Sigmoid colon (tissue), 7 donors: ENCODE measurements around the gene DYSF. TPM values are rescaled to one million over a fixed set of nuclear protein-coding genes. Genes with fewer than 3 reads are reported as not detected.

Experiments used
- DNase-seq: peaks from one replicate; pipeline ENCODE4 v3.0.0-alpha.2; 2019
- H3K27ac ChIP-seq, 4 donors: fragments of 200-600 bp; sonication (generic); one replicate each; pipeline ENCODE4 v1.5.1; 2016 to 2019; ENCODE audit warnings: mild to moderate bottlenecking in 1 of 4
- H3K27me3 ChIP-seq, 3 donors: fragments of 200-600 bp; sonication (generic); one replicate each; pipeline ENCODE4 v1.5.1; 2019; ENCODE audit warnings: mild to moderate bottlenecking in 1 of 3
- H3K36me3 ChIP-seq, 4 donors: fragments of 200-600 bp; sonication (generic); one replicate each; pipeline ENCODE4 v1.5.1; 2016 to 2019
- H3K4me1 ChIP-seq, 4 donors: fragments of 200-600 bp; sonication (generic); one replicate each; pipeline ENCODE4 v1.5.1; 2017 to 2019
- H3K4me3 ChIP-seq, 4 donors: fragments of 200-600 bp; sonication (generic); one replicate each; pipeline ENCODE4 v1.5.1; 2017 to 2019; ENCODE audit warnings: mild to moderate bottlenecking in 2 of 4, moderate library complexity in 1 of 4
- H3K9me3 ChIP-seq, 4 donors: fragments of 200-600 bp in 3 of 4; sonication (generic) in 3 of 4; one replicate each; pipeline versions ENCODE4 v1.5.1 to v1.6.1; 2013 to 2019
- CTCF ChIP-seq, 4 experiments: fragments of 450-650 bp in 3 of 4; fragments of 200-600 bp in 1 of 4; IDR thresholded peaks; one replicate each; pipeline ENCODE4 v1.5.1; 2016 to 2019; ENCODE audit warnings: antibody characterized with exemption in 4 of 4, mild to moderate bottlenecking in 3 of 4, moderate library complexity in 2 of 4
- EP300 ChIP-seq, 4 donors: sonication (generic); formaldehyde crosslinking; IDR thresholded peaks; one replicate each; pipeline ENCODE4 v1.6.1; 2017; ENCODE audit warnings: antibody characterized with exemption in 4 of 4
- POLR2A ChIP-seq, 2 donors: fragments of 450-650 bp; IDR thresholded peaks; one replicate each; pipeline ENCODE4 v1.6.1; 2016; ENCODE audit warnings: antibody characterized with exemption in 2 of 2, mild to moderate bottlenecking in 2 of 2, moderate library complexity in 2 of 2
- POLR2AphosphoS5 ChIP-seq, 4 donors: sonication (generic); formaldehyde crosslinking; IDR thresholded peaks; one replicate each; pipeline ENCODE4 v1.6.1; 2017; ENCODE audit warnings: antibody characterized with exemption in 4 of 4
- WGBS, 2 donors: extraction: QIAGEN DNeasy Blood & Tissue Kit; methylation state at CpG; one replicate each; pipeline ENCODE4 v1.1.7; 2013; 5-methylcytosine and 5-hydroxymethylcytosine counted together
- intact Hi-C: fragments of 100-400 bp; cut with DNase I; formaldehyde crosslinking; loops from one replicate; pipeline ENCODE4 v1.15.1; 2023
- polyA plus RNA-seq, 3 donors: library from polyadenylated mRNA; stranded (reverse); fragments of 200-250 nt; gene quantifications; one replicate each; pipeline ENCODE4 v1.2.3, GENCODE V29; 2013
- total RNA-seq, 4 donors: library from RNA; depleted of rRNA; stranded (reverse); fragments of >200 nt; gene quantifications; one replicate each; pipeline ENCODE4 v1.1.0, GENCODE V29; 2016
- donor health status: healthy with polysubstance abuse.
- donor health status: Bipolar disorder and iron deficiency.
- donor health status: healthy.

Gene DYSF
- total and polyA plus RNA-seq, 7 donors = 1.6 to 49.6 (median 12.5) TPM

- no peaks in the 10 kb centered on the region for H3K27me3 ChIP-seq
- H3K4me1 ChIP-seq = no peaks in the 10 kb centered on the region
- H3K36me3 ChIP-seq = peaks cover 0 to 13% (median 0%) of the 10 kb centered on the region in 4 donors
- no peak overlapping the region for H3K4me3 ChIP-seq
- peaks cover 0 to 13% (median 6%) of the 10 kb centered on the region in 4 donors for H3K9me3 ChIP-seq
- WGBS, 2 donors = 91 to 94% methylated on average over 3 of the region's 3 CpGs
- intact Hi-C loops = no loop called here
- DNase-seq = no peak
- TF ChIP-seq CTCF (IDR thresholded peaks at IDR 0.05) (no peak), POLR2A (IDR thresholded peaks at IDR 0.05) (no peak), EP300 (IDR thresholded peaks at IDR 0.05) (no peak), POLR2AphosphoS5 (IDR thresholded peaks at IDR 0.05) (no peak)
- H3K27ac ChIP-seq = no peak overlapping the region
Observed at GRCh38 chr2:71658771-71659170, 205.4 kb downstream of the DYSF start.

- peak; percentile 48 for DNase-seq
- no peak for TF ChIP-seq EP300 (IDR thresholded peaks at IDR 0.05)
- TF ChIP-seq CTCF (IDR thresholded peaks at IDR 0.05) = no peak
- no peak for TF ChIP-seq POLR2AphosphoS5 (IDR thresholded peaks at IDR 0.05)
- TF ChIP-seq POLR2A (IDR thresholded peaks at IDR 0.05) = no peak
- Histone ChIP-seq H3K27me3 (no peaks in the 10 kb centered on the region), H3K9me3 (peaks cover 0 to 13% (median 6%) of the 10 kb centered on the region in 4 donors), H3K36me3 (peaks cover 0 to 13% (median 0%) of the 10 kb centered on the region in 4 donors), H3K4me1 (no peaks in the 10 kb centered on the region), H3K27ac (no peak overlapping the region), H3K4me3 (no peak overlapping the region)
- intact Hi-C loops = loop anchor here (10.0 kb wide), 1 partner anchor 85 kb away; no protein-coding TSS in a partner anchor
- WGBS, 2 donors = 70 to 80% methylated on average over 5 of the region's 5 CpGs
Observed at GRCh38 chr2:71659868-71660518, 206.6 kb downstream of the DYSF start.

- intact Hi-C loops = loop anchor here (10.0 kb wide), 1 partner anchor 83 kb away; no protein-coding TSS in a partner anchor
- Histone ChIP-seq H3K27ac (no peak overlapping the region), H3K4me1 (peaks cover 0 to 14% (median 9%) of the 10 kb centered on the region in 4 donors), H3K9me3 (peaks cover 0 to 13% (median 6%) of the 10 kb centered on the region in 4 donors), H3K27me3 (no peaks in the 10 kb centered on the region), H3K4me3 (no peak overlapping the region), H3K36me3 (peaks cover 0 to 13% (median 0%) of the 10 kb centered on the region in 4 donors)
- no peak for TF ChIP-seq POLR2AphosphoS5 (IDR thresholded peaks at IDR 0.05)
- no peak for TF ChIP-seq EP300 (IDR thresholded peaks at IDR 0.05)
- no peak for TF ChIP-seq CTCF (IDR thresholded peaks at IDR 0.05)
- no peak for TF ChIP-seq POLR2A (IDR thresholded peaks at IDR 0.05)
- DNase-seq = no peak
- 62 to 82% methylated on average over 3 of the region's 3 CpGs for WGBS, 2 donors
Observed at GRCh38 chr2:71661782-71662181, 208.4 kb downstream of the DYSF start.

GRCh38 chr2:71662665-71663394 is 209.5 kb downstream of the DYSF start:
- Histone ChIP-seq H3K27me3 (no peaks in the 10 kb centered on the region), H3K4me3 (no peak overlapping the region), H3K27ac (no peak overlapping the region), H3K4me1 (peaks cover 0 to 14% (median 9%) of the 10 kb centered on the region in 4 donors), H3K36me3 (peaks cover 0 to 12% (median 0%) of the 10 kb centered on the region in 4 donors), H3K9me3 (peaks cover 0 to 8% (median 5%) of the 10 kb centered on the region in 4 donors)
- intact Hi-C loops = loop anchor here (10.0 kb wide), 1 partner anchor 82 kb away; no protein-coding TSS in a partner anchor
- DNase-seq = peak; percentile 56
- WGBS, 2 donors = 91% methylated on average over 18 of the region's 18 CpGs
- TF ChIP-seq EP300 (IDR thresholded peaks at IDR 0.05) = no peak
- TF ChIP-seq POLR2AphosphoS5 (IDR thresholded peaks at IDR 0.05) = no peak
- TF ChIP-seq CTCF (IDR thresholded peaks at IDR 0.05) = no peak
- TF ChIP-seq POLR2A (IDR thresholded peaks at IDR 0.05) = no peak
